ENCODE measurements around the gene ZNF580.
A peak's percentile ranks its signal among the peaks of the same experiment; 100 is the strongest.

The ZNF580 gene

DNA sequence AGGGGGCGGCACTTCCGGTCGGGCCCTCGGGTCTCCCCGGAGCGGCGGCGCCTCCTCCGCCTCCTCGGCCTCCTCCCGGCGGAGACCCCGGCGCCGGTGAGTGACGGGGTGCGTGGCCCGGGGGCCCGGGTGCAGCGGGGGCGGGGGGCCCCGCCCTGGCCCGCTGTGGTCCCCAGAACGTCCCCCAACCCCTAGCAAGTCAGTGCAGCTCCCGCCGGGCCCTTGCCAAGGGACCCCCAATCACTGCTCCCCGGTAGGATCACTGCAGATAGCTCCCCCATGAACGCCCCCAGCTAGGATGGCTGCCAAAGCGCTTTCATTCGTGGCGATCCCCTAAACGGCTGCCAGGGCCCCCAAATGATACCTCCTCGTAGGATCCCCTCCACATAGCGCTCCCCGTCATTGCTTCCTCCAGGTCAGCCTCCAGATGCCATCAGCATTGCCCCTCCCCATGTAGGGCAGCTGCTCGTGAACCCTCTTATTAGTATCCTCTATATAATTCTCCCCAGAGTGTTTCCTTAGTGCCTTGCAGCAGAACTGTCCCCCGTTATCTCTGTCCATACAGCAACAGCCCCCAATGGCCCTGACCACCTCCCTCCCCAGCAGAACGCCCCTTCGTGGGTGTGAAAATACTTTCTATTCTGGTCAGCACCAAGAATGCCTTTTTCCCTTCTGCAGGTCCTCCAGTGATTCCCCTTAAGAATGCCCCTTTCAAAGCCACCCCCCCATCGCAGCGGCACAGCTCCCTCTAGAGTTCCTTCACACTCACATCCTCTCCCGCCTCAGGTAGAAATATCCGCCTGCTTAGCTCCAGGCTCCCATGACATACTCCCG is 34.9 kb upstream of the ZNF580 start, which contains the start of gene ZNF865:
ZNF865 (plus strand) TSS at position 11 of the 834 bp plus-strand sequence. CDS start 7,972 bp downstream, outside the sequence.
- Histone ChIP-seq H3K27ac (ENCODE audit: extremely low read depth, low read depth, low read length) (peak within 1 kb of the TSS; percentile 88), H3K36me3 (ENCODE audit: control insufficient read depth in 2 of 2, insufficient read depth in 1 of 2, low read length in 2 of 2) (peaks cover 17 to 27% of the 10 kb centered on the region in 2 experiments; a peak in 2 of 3 replicates), H3K4me3 (ENCODE audit: low read depth, low read length) (peak within 1 kb of the TSS; percentile 97), H3K9me3 (ENCODE audit: control insufficient read depth, insufficient read depth, low read depth, low read length) (no peaks in the 10 kb centered on the region), H3K4me1 (ENCODE audit: control insufficient read depth, insufficient read depth, low read length) (peaks cover 6% of the 10 kb centered on the region; the same call in 1 of the 2 replicates)
- ChIA-PET POLR2A (interaction anchor here (0.5 to 4.5 kb wide), 24 partner anchors 16 to 489 kb away, joined by 3 to 75 read pairs (median 4); partner anchors contain the start of genes ISOC2, PPP1R12C, U2AF2 and UBE2S), CTCF (interaction anchor here (0.5 to 3.1 kb wide), 40 partner anchors 8 to 1737 kb away, joined by 3 to 50 read pairs (median 4); partner anchors contain the start of genes ISOC2, KMT5C, SBK2 and ZNF579)
- TF ChIP-seq, protein P1, sequence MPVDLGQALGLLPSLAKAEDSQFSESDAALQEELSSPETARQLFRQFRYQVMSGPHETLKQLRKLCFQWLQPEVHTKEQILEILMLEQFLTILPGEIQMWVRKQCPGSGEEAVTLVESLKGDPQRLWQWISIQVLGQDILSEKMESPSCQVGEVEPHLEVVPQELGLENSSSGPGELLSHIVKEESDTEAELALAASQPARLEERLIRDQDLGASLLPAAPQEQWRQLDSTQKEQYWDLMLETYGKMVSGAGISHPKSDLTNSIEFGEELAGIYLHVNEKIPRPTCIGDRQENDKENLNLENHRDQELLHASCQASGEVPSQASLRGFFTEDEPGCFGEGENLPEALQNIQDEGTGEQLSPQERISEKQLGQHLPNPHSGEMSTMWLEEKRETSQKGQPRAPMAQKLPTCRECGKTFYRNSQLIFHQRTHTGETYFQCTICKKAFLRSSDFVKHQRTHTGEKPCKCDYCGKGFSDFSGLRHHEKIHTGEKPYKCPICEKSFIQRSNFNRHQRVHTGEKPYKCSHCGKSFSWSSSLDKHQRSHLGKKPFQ (tag by site-specific recombination; IDR thresholded peaks at IDR 0.05), result no peak
- TF ChIP-seq ZNF548 (tag by site-specific recombination; IDR thresholded peaks at IDR 0.05) (no peak), ZNF157 (tag by site-specific recombination; IDR thresholded peaks at IDR 0.05) (no peak), ZNF707 (tag by site-specific recombination; IDR thresholded peaks at IDR 0.05) (no peak), MZF1 (tag by site-specific recombination; IDR thresholded peaks at IDR 0.05; ENCODE audit: borderline replicate concordance) (0 out of 2 replicates have a peak, but pooled peaks have one; percentile 46), HOXA7 (CRISPR knock-in tag; IDR thresholded peaks at IDR 0.05; ENCODE audit: borderline replicate concordance) (no peak), ZNF140 (tag by site-specific recombination; IDR thresholded peaks at IDR 0.05) (no peak), ZNF274 (IDR thresholded peaks at IDR 0.05; ENCODE audit: low read length) (no peak), ZNF274 (tag by site-specific recombination; IDR thresholded peaks at IDR 0.05; ENCODE audit: borderline replicate concordance) (no peak), ZNF610 (tag by site-specific recombination; IDR thresholded peaks at IDR 0.05; ENCODE audit: borderline replicate concordance) (no peak), GFI1B (tag by site-specific recombination; IDR thresholded peaks at IDR 0.05) (no peak), ZFP41 (tag by site-specific recombination; IDR thresholded peaks at IDR 0.05; ENCODE audit: borderline replicate concordance) (no peak), OVOL3 (tag by site-specific recombination; IDR thresholded peaks at IDR 0.05) (no peak), ZNF266 (tag by site-specific recombination; IDR thresholded peaks at IDR 0.05; ENCODE audit: low read depth) (no peak), ZNF133 (tag by site-specific recombination; IDR thresholded peaks at IDR 0.05) (no peak), ZNF76 (tag by site-specific recombination; IDR thresholded peaks at IDR 0.05; ENCODE audit: borderline replicate concordance, low read depth) (no peak; the same call in 1 of the 2 replicates), ZNF404 (tag by site-specific recombination; IDR thresholded peaks at IDR 0.05) (no peak), PRDM1 (tag by site-specific recombination; IDR thresholded peaks at IDR 0.05) (peak; percentile 72)
- TF ChIP-seq, protein P2, sequence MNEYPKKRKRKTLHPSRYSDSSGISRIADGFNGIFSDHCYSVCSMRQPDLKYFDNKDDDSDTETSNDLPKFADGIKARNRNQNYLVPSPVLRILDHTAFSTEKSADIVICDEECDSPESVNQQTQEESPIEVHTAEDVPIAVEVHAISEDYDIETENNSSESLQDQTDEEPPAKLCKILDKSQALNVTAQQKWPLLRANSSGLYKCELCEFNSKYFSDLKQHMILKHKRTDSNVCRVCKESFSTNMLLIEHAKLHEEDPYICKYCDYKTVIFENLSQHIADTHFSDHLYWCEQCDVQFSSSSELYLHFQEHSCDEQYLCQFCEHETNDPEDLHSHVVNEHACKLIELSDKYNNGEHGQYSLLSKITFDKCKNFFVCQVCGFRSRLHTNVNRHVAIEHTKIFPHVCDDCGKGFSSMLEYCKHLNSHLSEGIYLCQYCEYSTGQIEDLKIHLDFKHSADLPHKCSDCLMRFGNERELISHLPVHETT (tag by site-specific recombination; IDR thresholded peaks at IDR 0.05), result peak; percentile 36; the same call in 1 of the 2 replicates
- TF ChIP-seq, protein P3, sequence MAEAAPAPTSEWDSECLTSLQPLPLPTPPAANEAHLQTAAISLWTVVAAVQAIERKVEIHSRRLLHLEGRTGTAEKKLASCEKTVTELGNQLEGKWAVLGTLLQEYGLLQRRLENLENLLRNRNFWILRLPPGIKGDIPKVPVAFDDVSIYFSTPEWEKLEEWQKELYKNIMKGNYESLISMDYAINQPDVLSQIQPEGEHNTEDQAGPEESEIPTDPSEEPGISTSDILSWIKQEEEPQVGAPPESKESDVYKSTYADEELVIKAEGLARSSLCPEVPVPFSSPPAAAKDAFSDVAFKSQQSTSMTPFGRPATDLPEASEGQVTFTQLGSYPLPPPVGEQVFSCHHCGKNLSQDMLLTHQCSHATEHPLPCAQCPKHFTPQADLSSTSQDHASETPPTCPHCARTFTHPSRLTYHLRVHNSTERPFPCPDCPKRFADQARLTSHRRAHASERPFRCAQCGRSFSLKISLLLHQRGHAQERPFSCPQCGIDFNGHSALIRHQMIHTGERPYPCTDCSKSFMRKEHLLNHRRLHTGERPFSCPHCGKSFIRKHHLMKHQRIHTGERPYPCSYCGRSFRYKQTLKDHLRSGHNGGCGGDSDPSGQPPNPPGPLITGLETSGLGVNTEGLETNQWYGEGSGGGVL (tag by site-specific recombination; IDR thresholded peaks at IDR 0.05), result peak; percentile 80
- TF ChIP-seq, protein P4, sequence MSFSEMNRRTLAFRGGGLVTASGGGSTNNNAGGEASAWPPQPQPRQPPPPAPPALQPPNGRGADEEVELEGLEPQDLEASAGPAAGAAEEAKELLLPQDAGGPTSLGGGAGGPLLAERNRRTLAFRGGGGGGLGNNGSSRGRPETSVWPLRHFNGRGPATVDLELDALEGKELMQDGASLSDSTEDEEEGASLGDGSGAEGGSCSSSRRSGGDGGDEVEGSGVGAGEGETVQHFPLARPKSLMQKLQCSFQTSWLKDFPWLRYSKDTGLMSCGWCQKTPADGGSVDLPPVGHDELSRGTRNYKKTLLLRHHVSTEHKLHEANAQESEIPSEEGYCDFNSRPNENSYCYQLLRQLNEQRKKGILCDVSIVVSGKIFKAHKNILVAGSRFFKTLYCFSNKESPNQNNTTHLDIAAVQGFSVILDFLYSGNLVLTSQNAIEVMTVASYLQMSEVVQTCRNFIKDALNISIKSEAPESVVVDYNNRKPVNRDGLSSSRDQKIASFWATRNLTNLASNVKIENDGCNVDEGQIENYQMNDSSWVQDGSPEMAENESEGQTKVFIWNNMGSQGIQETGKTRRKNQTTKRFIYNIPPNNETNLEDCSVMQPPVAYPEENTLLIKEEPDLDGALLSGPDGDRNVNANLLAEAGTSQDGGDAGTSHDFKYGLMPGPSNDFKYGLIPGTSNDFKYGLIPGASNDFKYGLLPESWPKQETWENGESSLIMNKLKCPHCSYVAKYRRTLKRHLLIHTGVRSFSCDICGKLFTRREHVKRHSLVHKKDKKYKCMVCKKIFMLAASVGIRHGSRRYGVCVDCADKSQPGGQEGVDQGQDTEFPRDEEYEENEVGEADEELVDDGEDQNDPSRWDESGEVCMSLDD (tag by site-specific recombination; IDR thresholded peaks at IDR 0.05), result peak; percentile 77
- TF ChIP-seq, protein P5, sequence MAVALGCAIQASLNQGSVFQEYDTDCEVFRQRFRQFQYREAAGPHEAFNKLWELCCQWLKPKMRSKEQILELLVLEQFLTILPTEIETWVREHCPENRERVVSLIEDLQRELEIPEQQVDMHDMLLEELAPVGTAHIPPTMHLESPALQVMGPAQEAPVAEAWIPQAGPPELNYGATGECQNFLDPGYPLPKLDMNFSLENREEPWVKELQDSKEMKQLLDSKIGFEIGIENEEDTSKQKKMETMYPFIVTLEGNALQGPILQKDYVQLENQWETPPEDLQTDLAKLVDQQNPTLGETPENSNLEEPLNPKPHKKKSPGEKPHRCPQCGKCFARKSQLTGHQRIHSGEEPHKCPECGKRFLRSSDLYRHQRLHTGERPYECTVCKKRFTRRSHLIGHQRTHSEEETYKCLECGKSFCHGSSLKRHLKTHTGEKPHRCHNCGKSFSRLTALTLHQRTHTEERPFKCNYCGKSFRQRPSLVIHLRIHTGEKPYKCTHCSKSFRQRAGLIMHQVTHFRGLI (tag by site-specific recombination; IDR thresholded peaks at IDR 0.05), result no peak
- TF ChIP-seq, protein P6, sequence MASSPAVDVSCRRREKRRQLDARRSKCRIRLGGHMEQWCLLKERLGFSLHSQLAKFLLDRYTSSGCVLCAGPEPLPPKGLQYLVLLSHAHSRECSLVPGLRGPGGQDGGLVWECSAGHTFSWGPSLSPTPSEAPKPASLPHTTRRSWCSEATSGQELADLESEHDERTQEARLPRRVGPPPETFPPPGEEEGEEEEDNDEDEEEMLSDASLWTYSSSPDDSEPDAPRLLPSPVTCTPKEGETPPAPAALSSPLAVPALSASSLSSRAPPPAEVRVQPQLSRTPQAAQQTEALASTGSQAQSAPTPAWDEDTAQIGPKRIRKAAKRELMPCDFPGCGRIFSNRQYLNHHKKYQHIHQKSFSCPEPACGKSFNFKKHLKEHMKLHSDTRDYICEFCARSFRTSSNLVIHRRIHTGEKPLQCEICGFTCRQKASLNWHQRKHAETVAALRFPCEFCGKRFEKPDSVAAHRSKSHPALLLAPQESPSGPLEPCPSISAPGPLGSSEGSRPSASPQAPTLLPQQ (tag by site-specific recombination; IDR thresholded peaks at IDR 0.05), result peak; percentile 77

Data from HEK293 (cell line).